ENCODE measurements around the gene DFFB. TPM values are rescaled to one million over a fixed set of nuclear protein-coding genes. Genes with fewer than 3 reads are reported as not detected.
"Not testable (repeated sequence)": the region's sequence is repeated elsewhere in the genome, so short reads cannot be mapped to it uniquely, and the experiment has no call there.

DFFB gene, protein sequence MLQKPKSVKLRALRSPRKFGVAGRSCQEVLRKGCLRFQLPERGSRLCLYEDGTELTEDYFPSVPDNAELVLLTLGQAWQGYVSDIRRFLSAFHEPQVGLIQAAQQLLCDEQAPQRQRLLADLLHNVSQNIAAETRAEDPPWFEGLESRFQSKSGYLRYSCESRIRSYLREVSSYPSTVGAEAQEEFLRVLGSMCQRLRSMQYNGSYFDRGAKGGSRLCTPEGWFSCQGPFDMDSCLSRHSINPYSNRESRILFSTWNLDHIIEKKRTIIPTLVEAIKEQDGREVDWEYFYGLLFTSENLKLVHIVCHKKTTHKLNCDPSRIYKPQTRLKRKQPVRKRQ
- 10 to 100 TPM; 18.3 to 27.8 (median 18.5) TPM for total RNA-seq
- 13.5 TPM for total RNA-seq (2013)

- peak; percentile 92 to 99 for DNase-seq
Measured at GRCh38 chr1:3856923-3857790, at the start of gene DFFB, which contains the start of gene CEP104. DFFB (plus strand) TSS chr1:3857476; CDS start chr1:3857604, 128 bp downstream. CEP104 (minus strand) TSS chr1:3857211; CDS start chr1:3852407, 4,804 bp downstream.

GRCh38 chr1:3807769-3808168 lies 49.5 kb upstream of the DFFB start:
- Histone ChIP-seq H3K36me3 (ENCODE audit: control insufficient read depth, insufficient read depth, low read length) (no peaks in the 10 kb centered on the region), H3K27me3 (ENCODE audit: control insufficient read depth, insufficient read depth, low read length) (peaks cover 5% of the 10 kb centered on the region), H3K4me1 (ENCODE audit: control insufficient read depth, insufficient read depth, low read length) (peaks cover 17% of the 10 kb centered on the region), H3K27ac (ENCODE audit: low read length) (no peak overlapping the region), H3K4me3 (ENCODE audit: low read length) (no peak overlapping the region), H3K9me3 (ENCODE audit: control insufficient read depth, insufficient read depth, low read length) (no peaks in the 10 kb centered on the region)
- Mint-ChIP-seq H3K4me1 (peaks cover 6 to 7% of the 10 kb centered on the region in 2 donors), H3K27me3 (ENCODE audit: low read depth in 2 of 2) (peaks cover 24 to 31% of the 10 kb centered on the region in 2 donors), H3K9me3 (no peaks in the 10 kb centered on the region), H3K4me3 (no peak overlapping the region), H3K27ac (no peak overlapping the region), H3K36me3 (no peaks in the 10 kb centered on the region)
- TF ChIP-seq, protein P1, sequence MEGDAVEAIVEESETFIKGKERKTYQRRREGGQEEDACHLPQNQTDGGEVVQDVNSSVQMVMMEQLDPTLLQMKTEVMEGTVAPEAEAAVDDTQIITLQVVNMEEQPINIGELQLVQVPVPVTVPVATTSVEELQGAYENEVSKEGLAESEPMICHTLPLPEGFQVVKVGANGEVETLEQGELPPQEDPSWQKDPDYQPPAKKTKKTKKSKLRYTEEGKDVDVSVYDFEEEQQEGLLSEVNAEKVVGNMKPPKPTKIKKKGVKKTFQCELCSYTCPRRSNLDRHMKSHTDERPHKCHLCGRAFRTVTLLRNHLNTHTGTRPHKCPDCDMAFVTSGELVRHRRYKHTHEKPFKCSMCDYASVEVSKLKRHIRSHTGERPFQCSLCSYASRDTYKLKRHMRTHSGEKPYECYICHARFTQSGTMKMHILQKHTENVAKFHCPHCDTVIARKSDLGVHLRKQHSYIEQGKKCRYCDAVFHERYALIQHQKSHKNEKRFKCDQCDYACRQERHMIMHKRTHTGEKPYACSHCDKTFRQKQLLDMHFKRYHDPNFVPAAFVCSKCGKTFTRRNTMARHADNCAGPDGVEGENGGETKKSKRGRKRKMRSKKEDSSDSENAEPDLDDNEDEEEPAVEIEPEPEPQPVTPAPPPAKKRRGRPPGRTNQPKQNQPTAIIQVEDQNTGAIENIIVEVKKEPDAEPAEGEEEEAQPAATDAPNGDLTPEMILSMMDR (IDR thresholded peaks at IDR 0.05): no peak
- no peak for DNase-seq
- WGBS (ENCODE audit: insufficient coverage): 69% methylated on average over 5 of the region's 5 CpGs
- no peak for ATAC-seq
- intact Hi-C loops (cut with micrococcal nuclease): no loop called here

More at GRCh38 chr1:3856923-3857790, at the start of gene DFFB, which contains the start of gene CEP104:
- intact Hi-C loops (cut with micrococcal nuclease): loop anchor here (1.0 kb wide), 3 partner anchors 26 to 61 kb away; partner anchors contain the start of genes C1orf174 and LRRC47
- no peaks in the 10 kb centered on the region for H3K9me3 Mint-ChIP-seq
- WGBS (ENCODE audit: insufficient coverage): under 1% methylated on average over 73 of the region's 73 CpGs
- H3K27me3 Mint-ChIP-seq (ENCODE audit: low read depth in 2 of 2): no peaks in the 10 kb centered on the region
- H3K27me3 ChIP-seq (ENCODE audit: control insufficient read depth, insufficient read depth, low read length): no peaks in the 10 kb centered on the region
- no peaks in the 10 kb centered on the region for H3K36me3 ChIP-seq (ENCODE audit: control insufficient read depth, insufficient read depth, low read length)
- H3K4me3 ChIP-seq (ENCODE audit: low read length): peak within 1 kb of the TSS; percentile 81
- peak; percentile 90 to 94 (median 91) for ATAC-seq
- no peaks in the 10 kb centered on the region for H3K9me3 ChIP-seq (ENCODE audit: control insufficient read depth, insufficient read depth, low read length)
- H3K4me1 ChIP-seq (ENCODE audit: control insufficient read depth, insufficient read depth, low read length): peaks cover 25% of the 10 kb centered on the region
- H3K4me3 Mint-ChIP-seq: peak within 1 kb of the TSS; percentile 98
- peak within 1 kb of the TSS; percentile 85 to 92 for H3K27ac Mint-ChIP-seq
- H3K27ac ChIP-seq (ENCODE audit: low read length): peak within 1 kb of the TSS; percentile 69
- TF ChIP-seq, protein P1 (IDR thresholded peaks at IDR 0.05): peak; percentile 24
- H3K36me3 Mint-ChIP-seq: no peaks in the 10 kb centered on the region
- H3K4me1 Mint-ChIP-seq: peaks cover 24 to 32% of the 10 kb centered on the region in 2 donors

DNA sequence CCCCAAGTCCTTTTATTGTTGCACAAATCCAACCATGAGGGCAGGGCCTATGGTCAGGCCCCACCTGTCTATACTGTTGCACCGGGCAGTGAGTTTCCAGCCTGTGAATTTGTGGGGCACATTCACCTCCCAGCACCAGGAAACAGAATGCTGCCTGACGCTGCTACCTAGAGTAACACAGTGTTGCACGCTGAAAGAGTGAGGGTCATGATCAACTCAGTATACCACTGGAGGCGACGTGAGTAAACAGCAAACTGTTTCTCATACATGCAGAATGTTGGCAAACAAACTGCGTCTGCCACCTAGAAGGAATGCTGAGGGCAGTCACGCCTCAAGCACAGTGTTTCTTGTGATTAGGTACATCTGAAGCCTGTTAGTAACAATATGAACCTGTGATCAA lies 47.6 kb upstream of the DFFB start:
- ATAC-seq (peak; percentile 17 to 28 (median 18)), DNase-seq (no peak)
- Histone ChIP-seq H3K4me3 (ENCODE audit: low read length) (no peak overlapping the region), H3K4me1 (ENCODE audit: control insufficient read depth, insufficient read depth, low read length) (peaks cover 17% of the 10 kb centered on the region), H3K27ac (ENCODE audit: low read length) (no peak overlapping the region), H3K9me3 (ENCODE audit: control insufficient read depth, insufficient read depth, low read length) (no peaks in the 10 kb centered on the region), H3K27me3 (ENCODE audit: control insufficient read depth, insufficient read depth, low read length) (no peaks in the 10 kb centered on the region), H3K36me3 (ENCODE audit: control insufficient read depth, insufficient read depth, low read length) (peaks cover 6% of the 10 kb centered on the region)
- 76% methylated on average over 7 of the region's 7 CpGs for WGBS (ENCODE audit: insufficient coverage)
- Mint-ChIP-seq H3K4me1 (peaks cover 6 to 7% of the 10 kb centered on the region in 2 donors), H3K27me3 (ENCODE audit: low read depth in 2 of 2) (peaks cover 15 to 16% of the 10 kb centered on the region in 2 donors), H3K36me3 (no peaks in the 10 kb centered on the region), H3K4me3 (no peak overlapping the region), H3K9me3 (no peaks in the 10 kb centered on the region), H3K27ac (peak overlapping the region; percentile 58 to 71)
- intact Hi-C loops (cut with micrococcal nuclease): no loop called here
- TF ChIP-seq, protein P1 (IDR thresholded peaks at IDR 0.05): no peak

DNA sequence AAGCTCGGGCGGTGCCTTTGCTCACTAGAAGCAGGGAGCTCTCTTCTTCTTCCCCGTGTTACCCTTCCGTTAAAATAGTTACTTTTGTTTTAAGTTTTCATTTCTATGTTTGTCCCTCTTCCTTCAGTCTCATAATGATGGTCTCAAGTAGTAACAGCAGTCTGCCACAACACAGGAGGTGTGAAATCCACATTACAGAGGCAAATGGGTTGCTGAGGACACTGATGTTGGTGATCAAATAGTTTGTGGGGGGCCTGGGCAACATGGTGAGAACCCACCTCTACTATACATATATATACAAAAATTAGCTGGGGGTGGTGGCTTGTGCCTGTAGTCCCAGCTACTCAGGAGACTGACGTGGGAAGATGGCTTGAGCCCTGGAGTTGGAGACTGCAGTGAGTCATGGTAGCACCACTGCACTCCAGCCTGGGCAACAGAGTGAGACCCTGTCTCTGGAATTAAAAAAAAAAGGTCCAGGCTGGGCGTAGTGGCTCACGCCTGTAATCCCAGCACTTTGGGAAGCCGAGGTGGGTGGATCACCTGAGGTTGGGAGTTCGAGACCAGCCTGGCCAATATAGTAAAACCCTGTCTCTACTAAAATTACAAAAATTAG lies 47.0 kb upstream of the DFFB start:
- H3K27ac Mint-ChIP-seq: peak overlapping the region; percentile 58 to 71
- DNase-seq (peak in 1 of 2 donors; percentile 59), ATAC-seq (peak; percentile 78 to 90 (median 87))
- H3K36me3 Mint-ChIP-seq; H3K4me1 Mint-ChIP-seq; H3K27ac ChIP-seq (ENCODE audit: low read length); intact Hi-C loops (cut with micrococcal nuclease); H3K27me3 ChIP-seq (ENCODE audit: control insufficient read depth, insufficient read depth, low read length); H3K9me3 Mint-ChIP-seq; H3K4me3 ChIP-seq (ENCODE audit: low read length); H3K9me3 ChIP-seq (ENCODE audit: control insufficient read depth, insufficient read depth, low read length): not testable (repeated sequence)
- Histone ChIP-seq H3K4me1 (ENCODE audit: control insufficient read depth, insufficient read depth, low read length) (peaks cover 17% of the 10 kb centered on the region), H3K36me3 (ENCODE audit: control insufficient read depth, insufficient read depth, low read length) (peaks cover 11% of the 10 kb centered on the region)
- peak overlapping the region; percentile 36 for H3K4me3 Mint-ChIP-seq
- peaks cover 10% of the 10 kb centered on the region in 2 donors for H3K27me3 Mint-ChIP-seq (ENCODE audit: low read depth in 2 of 2)
- 59% methylated on average over 9 of the region's 9 CpGs for WGBS (ENCODE audit: insufficient coverage)

All from natural killer cell (primary cell).